Measurements from ENCODE around the gene MAPK7.

MAPK7 gene

DNA sequence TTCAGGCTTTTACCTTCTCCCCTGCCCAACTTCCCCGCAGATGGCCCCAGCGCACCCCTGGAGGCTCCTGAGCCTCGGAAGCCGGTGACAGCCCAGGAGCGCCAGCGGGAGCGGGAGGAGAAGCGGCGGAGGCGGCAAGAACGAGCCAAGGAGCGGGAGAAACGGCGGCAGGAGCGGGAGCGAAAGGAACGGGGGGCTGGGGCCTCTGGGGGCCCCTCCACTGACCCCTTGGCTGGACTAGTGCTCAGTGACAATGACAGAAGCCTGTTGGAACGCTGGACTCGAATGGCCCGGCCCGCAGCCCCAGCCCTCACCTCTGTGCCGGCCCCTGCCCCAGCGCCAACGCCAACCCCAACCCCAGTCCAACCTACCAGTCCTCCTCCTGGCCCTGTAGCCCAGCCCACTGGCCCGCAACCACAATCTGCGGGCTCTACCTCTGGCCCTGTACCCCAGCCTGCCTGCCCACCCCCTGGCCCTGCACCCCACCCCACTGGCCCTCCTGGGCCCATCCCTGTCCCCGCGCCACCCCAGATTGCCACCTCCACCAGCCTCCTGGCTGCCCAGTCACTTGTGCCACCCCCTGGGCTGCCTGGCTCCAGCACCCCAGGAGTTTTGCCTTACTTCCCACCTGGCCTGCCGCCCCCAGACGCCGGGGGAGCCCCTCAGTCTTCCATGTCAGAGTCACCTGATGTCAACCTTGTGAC lies 3.6 kb downstream of the MAPK7 start:
- no peak for DNase-seq

DNA sequence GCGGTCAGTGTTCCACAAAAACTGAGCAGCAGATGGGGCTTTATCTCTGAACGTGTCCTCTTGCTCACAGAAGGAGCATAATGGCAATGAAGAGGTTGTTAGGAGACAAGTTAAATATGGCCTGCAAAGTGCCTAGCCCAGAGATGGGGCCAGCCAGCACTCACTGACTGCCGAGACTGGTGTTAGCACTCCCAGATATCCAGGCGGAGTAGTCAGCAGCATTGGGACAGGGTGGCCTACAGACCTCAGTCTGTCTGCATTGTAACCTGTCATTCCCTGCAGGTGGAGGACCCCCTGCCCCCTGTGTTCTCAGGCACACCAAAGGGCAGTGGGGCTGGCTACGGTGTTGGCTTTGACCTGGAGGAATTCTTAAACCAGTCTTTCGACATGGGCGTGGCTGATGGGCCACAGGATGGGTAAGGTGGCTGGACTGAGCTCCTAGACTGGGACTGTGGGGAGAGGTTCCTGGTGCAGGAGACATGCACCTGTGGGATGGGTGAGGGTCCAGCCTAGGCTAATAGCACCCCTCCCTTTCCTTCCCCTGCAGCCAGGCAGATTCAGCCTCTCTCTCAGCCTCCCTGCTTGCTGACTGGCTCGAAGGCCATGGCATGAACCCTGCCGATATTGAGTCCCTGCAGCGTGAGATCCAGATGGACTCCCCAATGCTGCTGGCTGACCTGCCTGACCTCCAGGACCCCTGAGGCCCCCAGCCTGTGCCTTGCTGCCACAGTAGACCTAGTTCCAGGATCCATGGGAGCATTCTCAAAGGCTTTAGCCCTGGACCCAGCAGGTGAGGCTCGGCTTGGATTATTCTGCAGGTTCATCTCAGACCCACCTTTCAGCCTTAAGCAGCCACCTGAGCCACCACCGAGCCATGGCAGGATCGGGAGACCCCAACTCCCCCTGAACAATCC lies 4.5 kb downstream of the MAPK7 start:
- DNase-seq: no peak

DNA sequence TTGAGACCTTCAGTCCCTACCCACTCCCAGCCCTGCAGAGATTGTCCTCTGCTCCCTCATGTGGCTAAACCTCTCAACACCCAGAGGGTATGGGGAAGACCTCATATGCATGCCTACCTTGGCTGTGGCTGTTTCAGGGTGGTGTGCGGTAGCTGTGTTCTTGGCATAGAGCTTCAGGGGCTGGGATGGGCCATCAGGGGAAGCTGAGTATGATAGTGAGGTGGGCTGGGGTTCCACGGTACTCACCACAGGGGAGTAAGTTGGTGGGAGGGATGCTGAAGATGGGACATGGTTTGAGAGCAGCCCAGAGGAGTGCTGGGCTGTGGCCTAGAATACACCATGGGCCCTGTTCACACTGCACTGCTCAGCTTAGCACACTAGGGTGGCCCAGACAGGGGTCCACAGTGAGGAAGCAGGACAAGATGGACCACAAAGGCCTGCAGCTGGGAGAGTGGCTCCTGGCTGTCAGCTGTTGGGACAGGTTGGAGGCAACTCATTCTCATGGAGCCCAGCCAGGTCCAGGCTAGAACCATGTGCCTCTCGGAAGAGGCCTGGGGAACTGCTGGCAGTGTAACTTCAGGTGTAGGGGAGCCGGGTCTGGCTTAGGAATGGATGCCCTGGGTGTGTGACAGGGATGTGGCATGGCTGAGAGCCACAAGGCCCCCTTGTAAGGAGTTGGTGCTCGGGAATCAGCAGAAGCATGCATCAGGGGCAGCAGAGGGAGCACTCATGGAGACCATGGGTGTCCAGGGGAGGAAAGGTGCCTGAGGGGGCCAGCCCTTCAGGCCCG lies 5.6 kb downstream of the MAPK7 start:
- DNase-seq: no peak

DNA sequence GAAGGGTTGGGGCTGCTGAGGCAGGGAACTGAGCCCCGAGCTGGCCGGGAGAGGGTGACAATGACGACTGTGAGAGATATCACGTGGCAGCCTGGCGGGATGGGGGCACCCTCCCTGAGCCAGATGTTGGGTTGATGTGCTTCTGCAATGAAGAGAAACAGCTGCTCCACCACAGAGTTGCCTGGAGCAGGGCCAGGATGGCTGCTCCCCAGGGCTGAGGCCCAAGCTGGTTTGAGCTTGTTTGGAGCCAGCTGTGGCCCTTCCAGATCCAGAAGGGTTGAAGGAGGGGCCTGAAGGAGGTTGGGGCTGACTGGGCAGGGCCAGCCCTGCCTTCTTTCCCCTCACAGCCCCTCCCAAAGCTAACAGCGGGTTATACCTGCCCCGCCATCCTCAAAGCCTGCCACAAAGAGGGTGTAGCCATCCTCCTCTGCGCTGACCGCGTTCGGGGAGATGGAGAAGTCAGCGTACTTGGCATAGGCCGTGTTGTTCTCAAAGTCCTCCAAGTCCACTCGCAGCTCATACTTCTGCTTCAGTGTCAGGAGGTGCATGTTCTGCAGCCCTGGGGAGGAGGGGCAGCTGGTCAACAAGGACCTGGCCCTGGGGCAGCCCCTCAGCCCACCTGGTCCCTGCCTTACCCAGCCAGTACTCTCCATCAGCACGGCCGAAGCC lies 6.6 kb downstream of the MAPK7 start:
- no peak for DNase-seq

DNA sequence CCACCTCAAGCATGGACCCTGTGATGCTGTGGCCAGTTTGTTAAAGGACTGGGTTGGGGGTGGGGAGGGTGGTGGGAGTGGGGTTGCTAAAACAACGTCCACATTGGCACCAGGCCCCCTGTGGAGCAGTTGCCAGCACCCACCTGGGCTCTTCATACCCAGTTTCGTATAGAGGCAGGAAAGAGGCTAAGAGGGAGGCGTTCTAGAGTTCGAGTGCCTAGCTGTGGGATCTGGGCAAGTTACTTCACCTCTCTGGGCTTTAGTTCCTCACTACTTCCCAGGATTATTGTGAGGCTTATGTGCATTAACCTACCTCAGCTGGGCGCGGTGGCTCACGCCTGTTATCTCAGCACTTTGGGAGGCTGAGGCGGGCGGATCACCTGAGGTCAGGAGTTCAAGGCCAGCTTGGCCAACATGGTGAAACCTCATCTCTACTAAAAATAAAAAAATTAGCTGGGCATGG lies 7.3 kb downstream of the MAPK7 start:
- DNase-seq: no peak

DNA sequence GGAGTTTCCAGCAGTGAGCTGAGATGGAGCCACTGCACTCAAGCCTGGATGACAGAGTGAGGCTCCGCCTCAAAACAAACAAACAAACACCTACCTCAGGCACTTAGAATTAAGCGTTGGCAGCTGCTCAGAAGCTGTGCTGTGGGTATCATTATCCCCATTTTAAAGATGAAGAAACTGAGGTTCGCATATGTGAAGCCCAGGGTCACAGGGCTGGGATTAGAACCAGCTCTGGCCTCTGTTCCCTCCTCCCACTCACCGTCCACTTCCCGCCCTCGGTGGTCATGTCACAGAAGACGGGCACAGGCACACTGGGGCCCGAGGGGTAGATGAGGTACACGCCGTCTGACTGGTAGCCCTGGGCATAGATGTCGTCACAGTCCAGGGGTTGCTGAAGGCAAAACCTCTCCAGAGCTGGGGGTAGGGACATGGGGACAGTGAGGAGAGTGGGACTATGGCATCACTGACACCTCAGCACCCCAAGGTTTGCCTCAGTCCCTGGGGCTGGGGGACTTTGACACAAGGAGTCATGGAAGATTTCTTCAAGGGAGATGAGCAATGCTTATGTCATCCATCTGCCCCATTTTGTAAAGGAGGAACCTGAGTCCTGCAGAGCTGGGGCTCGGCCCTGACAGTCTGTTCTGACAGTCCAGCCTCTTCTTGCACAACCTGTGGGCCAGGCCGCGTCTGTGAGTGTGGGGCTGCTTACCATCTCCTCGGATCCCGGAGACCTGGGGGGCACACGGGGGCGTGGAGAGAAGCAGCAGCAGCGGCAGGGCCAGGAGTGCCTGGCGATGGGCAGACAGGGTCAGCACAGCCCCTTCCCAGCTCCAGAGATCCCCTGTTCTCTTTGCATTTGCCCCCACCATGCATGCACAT lies 8.0 kb downstream of the MAPK7 start:
- DNase-seq: no peak

DNA sequence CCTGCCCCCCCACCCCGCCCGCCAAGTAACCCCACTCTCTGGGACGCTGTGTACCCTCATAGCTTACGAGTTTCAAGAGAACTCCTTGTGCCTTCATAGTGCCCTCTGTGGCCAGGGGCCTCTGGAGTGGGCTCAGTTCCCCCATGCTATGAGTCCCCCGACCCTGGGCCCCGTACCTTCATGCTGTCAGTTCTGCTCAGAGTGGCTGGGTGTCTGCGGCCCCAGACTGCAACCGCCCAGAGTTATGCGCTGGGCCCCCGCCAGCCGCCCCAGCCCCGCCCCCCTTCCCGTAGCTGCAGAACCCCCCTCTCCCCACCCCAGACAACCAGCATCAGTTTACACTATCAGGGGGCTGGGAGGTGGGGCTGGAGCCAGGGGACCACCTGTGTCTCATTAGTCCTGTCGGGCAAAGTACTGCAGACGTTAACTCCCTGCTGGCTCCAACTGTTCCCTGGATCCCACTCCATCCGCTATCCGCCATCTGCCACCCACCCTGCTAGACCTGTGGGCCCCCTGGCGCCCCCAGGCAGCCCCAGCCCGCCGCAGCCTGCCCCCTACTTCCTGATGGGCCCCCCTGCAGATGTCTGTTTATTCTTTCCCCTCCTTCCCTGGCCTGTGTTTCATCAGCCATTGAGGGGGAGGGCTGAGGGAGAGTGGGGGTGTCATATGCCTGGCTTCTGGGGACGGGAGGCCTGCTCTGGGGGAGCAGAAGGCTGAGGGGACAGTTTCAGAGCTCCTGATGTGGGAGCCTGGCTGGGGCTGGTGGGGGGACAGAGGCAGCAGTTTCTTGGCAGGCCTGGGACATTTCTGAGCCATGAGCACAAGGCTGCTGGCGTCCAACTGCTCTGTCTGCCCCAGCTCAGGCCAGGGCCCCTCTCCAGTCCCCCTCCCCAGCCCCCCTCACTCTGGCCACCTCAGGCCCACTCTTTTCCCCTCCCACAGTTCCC lies 8.9 kb downstream of the MAPK7 start, which contains the start of gene MFAP4:
MFAP4 (minus strand) TSS at position 217 of the 947 bp plus-strand sequence; CDS start at position 182, 35 bp downstream.
- DNase-seq: no peak

DNA sequence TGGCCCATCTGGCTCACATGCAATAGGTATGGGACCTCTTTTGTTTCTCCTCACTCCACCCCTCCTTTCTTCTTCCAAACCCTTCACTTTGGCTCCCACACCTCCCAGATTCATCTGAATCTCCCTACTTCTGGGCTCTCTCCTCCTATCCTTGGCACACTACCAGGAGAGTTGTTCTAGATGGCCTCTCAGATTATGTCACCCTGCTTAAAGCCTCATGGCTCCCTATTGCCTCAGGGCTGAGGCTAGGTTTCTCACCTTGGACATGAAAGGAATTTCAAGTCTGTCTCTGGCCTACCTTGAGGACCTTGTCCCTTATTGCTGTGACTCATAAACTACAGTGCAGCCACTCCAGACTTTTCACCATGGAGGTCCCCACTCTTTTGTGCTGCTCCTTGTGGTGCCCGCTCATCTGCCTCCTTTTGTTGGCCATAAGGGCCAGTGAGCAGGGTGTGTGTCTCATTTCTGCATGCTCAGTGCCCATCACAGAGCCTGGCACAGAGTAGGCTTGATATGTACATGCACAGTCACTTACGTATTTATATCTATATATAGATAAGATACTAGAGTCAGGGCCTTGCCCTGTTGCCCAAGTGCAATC lies 9.7 kb downstream of the MAPK7 start:
- DNase-seq: no peak

DNA sequence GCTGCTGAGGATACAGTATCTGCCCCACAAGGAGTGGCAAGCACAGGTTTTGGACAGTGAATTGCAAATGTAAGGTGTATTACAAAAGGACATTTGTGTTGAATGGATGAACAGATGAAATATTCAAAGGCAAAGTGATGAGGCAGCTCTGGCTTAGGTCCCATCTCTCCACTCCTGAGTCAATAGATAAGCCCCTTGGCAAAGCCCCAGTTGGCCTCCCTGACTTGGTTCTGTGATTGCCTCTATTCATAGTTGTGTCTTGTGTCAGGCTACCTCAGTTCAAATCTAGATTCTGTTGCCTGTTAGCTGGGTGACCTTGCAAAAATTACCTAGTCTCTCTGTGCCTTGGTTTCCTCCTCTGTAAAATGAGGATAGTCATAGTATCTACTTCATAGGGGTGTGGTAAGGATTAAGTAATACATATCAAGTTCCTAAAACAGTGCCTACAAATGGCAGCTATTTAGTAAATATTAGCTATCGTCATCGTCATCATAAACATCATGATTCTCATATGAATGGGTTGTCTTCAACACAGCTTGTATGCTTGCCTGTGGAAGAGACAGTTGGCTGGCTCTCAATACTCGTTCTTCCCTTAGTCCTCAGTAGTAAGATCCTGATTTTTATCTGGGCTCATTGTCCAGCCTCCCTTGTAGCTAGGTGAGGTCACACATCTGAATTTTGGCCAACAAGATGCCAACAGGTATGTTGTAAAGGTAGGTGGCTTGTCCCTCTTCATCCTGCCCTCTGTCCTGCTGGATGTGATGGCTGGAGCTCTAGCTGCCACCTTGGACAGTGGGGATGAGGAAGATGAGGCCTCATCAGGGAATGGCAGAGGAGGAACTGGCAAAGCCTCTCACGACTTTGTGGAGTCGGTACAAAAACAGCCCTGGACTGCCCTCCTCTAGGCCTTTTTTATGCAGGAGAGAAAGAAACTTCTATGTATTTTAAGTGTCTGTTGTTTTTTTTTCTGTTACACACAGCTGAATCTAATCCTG lies 10.8 kb downstream of the MAPK7 start:
- no peak for DNase-seq

DNA sequence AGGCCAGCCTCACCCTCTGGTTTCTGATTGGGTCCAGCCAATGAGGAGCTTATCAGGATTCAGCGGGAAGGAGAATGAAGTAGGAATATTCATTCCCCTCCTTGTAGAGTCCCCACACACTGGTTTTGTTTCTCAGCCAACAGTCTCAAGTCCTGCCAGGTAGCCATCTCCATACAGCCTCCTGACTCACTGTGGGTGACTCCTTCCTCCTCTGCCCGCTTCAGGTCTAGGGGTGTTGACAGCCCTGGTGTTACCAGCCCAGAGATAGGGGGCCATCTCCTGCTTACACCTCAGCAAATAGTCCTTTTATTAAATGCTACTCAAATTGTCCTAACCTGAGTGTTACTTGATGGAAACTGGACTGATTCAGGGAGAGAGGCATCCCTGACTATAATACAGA lies 12.7 kb downstream of the MAPK7 start:
- DNase-seq: no peak

DNA sequence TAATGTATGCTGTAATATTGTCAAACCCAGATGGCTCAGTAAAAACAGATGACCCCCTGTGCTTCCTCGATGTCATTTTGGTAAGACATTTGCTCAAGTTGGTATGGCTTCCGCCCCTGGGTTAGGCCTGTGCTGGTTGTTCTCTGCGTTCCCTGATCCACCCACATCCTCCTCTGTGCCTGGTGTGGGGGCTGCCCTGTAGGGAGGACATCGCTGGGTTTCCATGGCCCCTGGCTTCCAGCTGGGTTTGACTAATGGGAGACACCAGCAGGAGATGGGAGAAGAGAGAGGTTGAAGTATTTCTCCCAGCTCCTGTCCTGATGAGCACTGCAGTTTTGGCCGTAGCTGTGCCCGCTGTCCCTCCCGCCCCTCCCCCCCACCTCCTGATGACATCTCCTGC lies 13.1 kb downstream of the MAPK7 start:
- no peak for DNase-seq

DNA sequence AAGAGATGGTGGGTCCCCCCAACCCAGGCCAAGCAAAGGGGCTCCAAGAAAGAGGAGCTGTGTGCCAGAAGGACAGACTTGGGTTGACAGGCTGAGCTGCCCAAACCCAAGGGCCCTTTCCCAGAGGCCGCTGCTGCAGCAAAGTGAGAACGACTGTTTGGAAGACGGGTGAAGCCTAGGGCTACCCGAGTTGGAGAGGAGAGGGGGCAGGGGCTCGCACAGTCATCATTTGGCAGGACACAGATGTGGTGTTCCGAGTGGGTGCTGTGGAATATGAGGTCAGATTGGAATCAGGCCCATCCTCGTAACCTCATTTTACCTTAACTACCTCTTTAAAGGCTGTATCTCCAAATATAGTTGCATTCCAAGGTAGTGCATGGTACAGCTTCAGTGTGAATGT lies 14.0 kb downstream of the MAPK7 start:
- no peak for DNase-seq

DNA sequence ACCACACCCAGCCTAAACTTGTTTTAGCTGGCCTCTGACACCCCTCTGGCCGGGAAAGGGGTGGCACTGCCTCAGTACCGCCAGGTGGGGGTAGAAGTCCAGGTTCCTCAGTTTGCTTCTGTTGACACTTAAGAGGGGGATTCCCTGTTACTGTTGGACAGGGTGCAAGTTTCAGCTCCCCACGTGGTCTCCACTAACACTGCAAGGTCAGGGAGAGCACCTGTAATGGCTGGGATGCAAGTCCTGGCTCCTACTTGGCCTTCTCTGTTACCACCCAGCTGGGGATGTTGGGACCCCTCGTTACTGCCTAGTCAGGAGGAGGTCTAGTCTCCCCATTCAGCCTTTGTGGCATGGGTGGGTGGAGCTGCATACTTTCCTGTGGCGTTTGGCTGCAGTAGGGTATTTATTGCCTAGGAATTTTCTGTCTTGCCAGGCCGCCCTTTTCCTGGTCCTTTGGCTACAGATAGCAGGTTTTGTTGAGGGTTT lies 19.3 kb downstream of the MAPK7 start:
- DNase-seq: no peak

DNA sequence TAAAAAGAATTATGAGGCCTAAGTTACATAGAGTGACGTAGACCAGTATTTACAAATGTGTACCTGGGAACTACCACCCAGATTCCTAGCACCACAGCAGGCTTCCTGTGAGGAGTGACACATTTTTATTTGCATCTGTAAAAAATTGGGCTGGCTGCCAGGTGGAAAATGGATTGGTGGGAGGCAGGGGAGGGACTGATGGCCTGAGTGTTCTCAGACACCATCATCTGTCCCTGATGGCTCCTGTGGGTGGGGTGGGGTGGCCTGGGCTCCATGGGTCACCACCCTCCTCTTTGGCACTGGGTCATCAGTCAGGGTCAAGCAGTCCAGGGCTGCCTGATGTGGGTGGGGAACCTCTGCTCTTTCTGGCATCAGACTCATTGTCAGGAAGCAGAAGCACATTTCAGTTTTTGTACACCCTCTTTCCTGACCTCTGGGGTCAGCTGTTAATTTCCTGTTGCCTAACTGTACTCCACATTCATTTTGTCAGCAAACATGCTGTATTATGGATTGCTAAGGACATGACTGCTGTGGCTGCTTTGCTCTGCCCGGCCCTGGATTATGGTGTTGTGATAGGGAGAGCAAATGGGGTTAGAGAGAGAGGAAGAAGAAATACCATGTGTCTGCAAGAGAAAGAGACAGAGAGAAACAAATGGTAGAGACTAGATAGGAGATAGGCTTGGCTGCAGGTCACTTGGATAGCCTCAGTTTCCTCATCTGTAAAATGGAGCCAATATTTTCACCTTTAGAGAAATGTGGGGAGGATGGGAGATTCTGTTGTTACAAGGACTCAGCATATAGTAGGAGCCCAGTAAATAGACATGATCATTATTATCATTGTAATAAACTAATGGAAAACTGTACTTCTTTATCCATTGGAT lies 20.2 kb downstream of the MAPK7 start:
- no peak for DNase-seq

DNA sequence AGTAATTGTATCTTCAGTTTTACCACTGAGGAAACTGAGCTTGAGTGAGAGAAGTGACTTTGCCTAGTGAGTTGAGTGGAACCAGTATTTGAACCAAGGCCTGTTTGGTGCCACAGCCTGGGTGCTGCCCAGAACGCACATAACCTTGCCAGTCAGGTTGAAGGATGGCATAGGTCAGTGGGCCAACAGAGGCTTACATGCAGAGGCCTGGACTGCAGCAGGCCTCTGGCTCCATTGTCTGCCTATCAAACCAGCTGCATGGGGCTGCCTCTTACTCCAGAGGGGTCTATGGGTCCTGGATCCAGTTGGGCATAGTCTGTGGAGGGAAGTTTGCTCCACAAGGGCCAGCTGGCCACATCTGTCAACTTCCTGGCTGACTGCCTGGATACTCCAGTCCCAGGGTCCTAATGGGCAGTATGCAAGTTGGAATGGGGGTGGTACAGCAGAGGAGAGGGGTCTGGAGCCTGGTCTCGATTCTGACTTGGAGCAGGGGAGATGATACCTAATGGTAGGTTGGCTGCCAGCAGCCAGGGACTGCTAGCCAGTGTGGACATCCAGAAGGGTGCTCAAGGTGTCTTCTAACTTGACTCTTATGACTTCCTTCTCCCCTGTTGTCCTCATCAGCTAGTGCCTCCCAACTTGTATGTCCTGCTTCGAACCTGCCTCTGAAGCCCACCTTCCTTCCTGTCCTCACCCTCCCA lies 21.6 kb downstream of the MAPK7 start:
- no peak for DNase-seq

DNA sequence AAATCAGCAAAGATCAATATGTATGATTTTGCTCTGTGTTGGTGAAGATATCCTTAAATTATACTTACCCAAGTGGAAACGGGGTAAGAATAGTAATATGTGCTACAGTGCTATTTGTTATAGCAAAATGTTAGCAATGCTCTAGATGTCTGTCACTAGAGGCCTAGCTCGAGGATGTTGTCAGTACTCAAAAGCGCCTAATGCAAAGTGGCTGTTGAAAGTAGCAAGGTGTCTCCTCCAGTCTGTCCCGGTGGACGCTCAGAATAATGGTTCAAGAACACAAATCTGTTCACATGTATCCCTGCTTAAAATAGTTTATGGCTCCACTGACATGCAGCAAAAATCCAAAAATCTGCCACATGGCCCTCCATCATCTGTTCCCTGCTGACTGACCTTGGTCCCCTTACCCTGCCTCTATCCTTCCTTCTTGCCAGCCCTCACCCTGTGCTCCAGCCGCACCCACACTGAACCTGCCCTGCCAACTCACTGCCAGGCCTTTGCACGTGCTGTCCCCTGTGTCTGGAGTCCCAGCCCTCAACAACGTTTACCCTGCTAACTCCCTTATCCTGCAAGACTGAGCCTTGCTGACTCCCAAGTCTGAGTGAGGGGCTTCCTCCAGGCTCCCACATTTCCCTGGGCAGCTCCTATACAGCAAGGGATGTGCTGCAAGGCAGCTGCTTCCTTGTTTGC lies 23.2 kb downstream of the MAPK7 start:
- DNase-seq: no peak
